HCT116 (cell line): ENCODE measurements around the gene RXRA. TPM values are rescaled to one million over a fixed set of nuclear protein-coding genes. Genes with fewer than 3 reads are reported as not detected.
A peak's percentile ranks its signal among the peaks of the same experiment; 100 is the strongest.

Source experiments
- ATAC-seq: fragments of 200-7000 bp; cut with Tn5 transposase; 2 replicates; pipeline ENCODE4 v1.9.1; 2020; ENCODE audit warnings: mild to moderate bottlenecking, moderate library complexity
- BruUV-seq: library from RNA; stranded (reverse); fragments of 400-500 nt; replicated peaks from 2 replicates; lab custom pipeline; 2021; lab: Mats Ljungman, UMichigan
- CTCF ChIA-PET: fragments of 300-600 bp; sonication (Branson Sonifier 250); formaldehyde crosslinking; loops from one replicate; lab custom pipeline; 2021; ENCODE audit warnings: antibody characterized with exemption; lab: Charles Lee
- POLR2A ChIA-PET: fragments of 300-600, 350-600 bp; sonication (Branson Sonifier 250); formaldehyde crosslinking; loops from one replicate; lab custom pipeline; 2021; ENCODE audit warnings: antibody characterized with exemption; lab: Charles Lee
- RAD21 ChIA-PET, 2 experiments: fragments of 300-600 bp; sonication (Branson Sonifier 250); formaldehyde crosslinking; loops; one replicate each; lab custom pipeline; 2023; ENCODE audit warnings: low total read pairs in 2 of 2; ENCODE audit not compliant: uncharacterized antibody in 2 of 2, unreplicated experiment in 2 of 2, low non-redundant PET in 1 of 2; lab: Charles Lee
- DNase-seq: peaks from one replicate; pipeline ENCODE4 v3.0.0-alpha.2; 2010; ENCODE audit warnings: low read depth, low spot score
- H2AFZ ChIP-seq: fragments of 200-600 bp; shearing (Covaris generic), sonication (generic); 2 replicates; pipeline ENCODE4 v1.6.1; 2017; ENCODE audit warnings: low read depth, mixed run types, mixed read lengths, antibody characterized with exemption, low read length; ENCODE audit not compliant: poor library complexity, severe bottlenecking
- H3K27ac ChIP-seq: 2 replicates; pipeline ENCODE4 v1.5.1; 2012; ENCODE audit warnings: low read depth, low read length
- H3K27me3 ChIP-seq: fragments of 200-600 bp; sonication (generic); 2 replicates; pipeline ENCODE4 v1.6.1; 2016; ENCODE audit warnings: mixed run types, low read length, mixed read lengths; ENCODE audit not compliant: insufficient read depth
- H3K36me3 ChIP-seq, 2 experiments: fragments of 200-500 bp in 1 of 2; fragments of 200-600 bp in 1 of 2; sonication (Bioruptor generic) in 1 of 2; sonication (generic) in 1 of 2; 2 replicates each; pipeline versions ENCODE4 v1.5.1 to v1.6.1; 2014 to 2016; ENCODE audit warnings: low read length in 2 of 2, inconsistent platforms in 1 of 2, mixed read lengths in 1 of 2, mixed run types in 1 of 2; ENCODE audit not compliant: insufficient read depth in 2 of 2, control insufficient read depth in 1 of 2
- H3K4me1 ChIP-seq, 2 experiments: fragments of 200-600 bp in 1 of 2; sonication (generic) in 1 of 2; 2 replicates each; pipeline versions ENCODE4 v1.5.1 to v1.6.1; 2012 to 2017; ENCODE audit warnings: low read length in 2 of 2, inconsistent platforms in 1 of 2, mild to moderate bottlenecking in 1 of 2, mixed read lengths in 1 of 2, mixed run types in 1 of 2, moderate library complexity in 1 of 2; ENCODE audit not compliant: insufficient read depth in 2 of 2, control insufficient read depth in 1 of 2
- H3K4me2 ChIP-seq: fragments of 200-600 bp; sonication (generic); 2 replicates; pipeline ENCODE4 v1.6.1; 2017; ENCODE audit warnings: mixed run types, low read length, mixed read lengths
- H3K4me3 ChIP-seq, 2 experiments: fragments of 200-600 bp in 1 of 2; sonication (generic) in 1 of 2; replicated peaks in 1 of 2; 2 replicates each; pipeline ENCODE4 v1.5.1; 2011 to 2016; ENCODE audit warnings: low read length in 2 of 2, control low read depth in 1 of 2, low read depth in 1 of 2, mild to moderate bottlenecking in 1 of 2, mixed read lengths in 1 of 2, mixed run types in 1 of 2
- H3K79me2 ChIP-seq: fragments of 200-600 bp; sonication (generic); 2 replicates; pipeline ENCODE4 v1.6.1; 2017; ENCODE audit warnings: mild to moderate bottlenecking, mixed run types, low read length, moderate library complexity, mixed read lengths; ENCODE audit not compliant: insufficient read depth
- H3K9ac ChIP-seq: fragments of 200-600 bp; sonication (generic); 2 replicates; pipeline ENCODE4 v1.6.1; 2016; ENCODE audit warnings: low read length, mixed read lengths
- H3K9me2 ChIP-seq: fragments of 200-600 bp; sonication (generic), shearing (Covaris generic); 2 replicates; pipeline ENCODE4 v1.6.1; 2017; ENCODE audit warnings: mixed run types, mild to moderate bottlenecking, moderate library complexity; ENCODE audit not compliant: insufficient read depth
- H3K9me3 ChIP-seq, 2 experiments: fragments of 200-500 bp in 1 of 2; fragments of 200-600 bp in 1 of 2; sonication (Bioruptor generic) in 1 of 2; sonication (generic) in 1 of 2; 2 replicates each; pipeline ENCODE4 v1.6.1; 2014 to 2017; ENCODE audit warnings: low read length in 2 of 2, mixed read lengths in 2 of 2, inconsistent platforms in 1 of 2, low read depth in 1 of 2, mild to moderate bottlenecking in 1 of 2, mixed run types in 1 of 2, moderate library complexity in 1 of 2; ENCODE audit not compliant: control insufficient read depth in 1 of 2, insufficient read depth in 1 of 2
- H4K20me1 ChIP-seq: fragments of 200-600 bp; sonication (generic), shearing (Covaris generic); 2 replicates; pipeline ENCODE4 v1.6.1; 2017; ENCODE audit warnings: mixed run types, mild to moderate bottlenecking, moderate library complexity; ENCODE audit not compliant: insufficient read depth
- CEBPB ChIP-seq: IDR thresholded peaks from 2 replicates; pipeline ENCODE4 v1.6.1; 2012; ENCODE audit warnings: low read depth
- EZH2 ChIP-seq: fragments of 200-600 bp; sonication (generic); IDR thresholded peaks from 2 replicates; pipeline ENCODE4 v1.6.1; 2017; ENCODE audit warnings: antibody characterized with exemption, mixed run types
- EZH2phosphoT487 ChIP-seq: fragments of 200-600 bp; IDR thresholded peaks from 2 replicates; pipeline ENCODE4 v1.6.1; 2018; ENCODE audit warnings: antibody characterized with exemption, borderline replicate concordance
- POLR2AphosphoS5 ChIP-seq: IDR thresholded peaks from 2 replicates; pipeline ENCODE4 v1.6.1; 2011; ENCODE audit warnings: mild to moderate bottlenecking, low read depth, low read length, moderate library complexity
- SIN3A ChIP-seq: IDR thresholded peaks from 2 replicates; pipeline ENCODE4 v1.6.1; 2012; ENCODE audit warnings: low read depth
- SRF ChIP-seq: IDR thresholded peaks from 2 replicates; pipeline ENCODE4 v1.6.1; 2012; ENCODE audit warnings: low read depth
- TCF7L2 ChIP-seq: IDR thresholded peaks from 2 replicates; pipeline ENCODE4 v1.7.0; 2011; ENCODE audit warnings: borderline replicate concordance, inconsistent platforms; ENCODE audit not compliant: insufficient read depth, insufficient read length; ENCODE audit errors: extremely low read depth
- ZBTB33 ChIP-seq: IDR thresholded peaks from 2 replicates; pipeline ENCODE4 v1.6.1; 2011; ENCODE audit warnings: mild to moderate bottlenecking, low read length, moderate library complexity; ENCODE audit not compliant: insufficient replicate concordance; ENCODE audit errors: extremely low read depth
- intact Hi-C: fragments of 100-400 bp; cut with micrococcal nuclease; formaldehyde crosslinking; loops from 2 replicates; pipeline ENCODE4 v1.10.0; 2022
- total RNA-seq: library from RNA; stranded (reverse); gene quantifications from one replicate; pipeline ENCODE4 v1.2.1, GENCODE V29; 2021; ENCODE audit not compliant: unreplicated experiment
- TF ChIP-seq, protein P1 (sequence below), 3 experiments: fragments of 200-600 bp in 1 of 3; sonication (generic) in 1 of 3; IDR thresholded peaks in 2 of 3; conservative IDR thresholded peaks in 1 of 3; 2 replicates each; pipeline ENCODE4 v1.5.1; 2012 to 2017; ENCODE audit warnings: low read depth in 2 of 3, low read length in 2 of 3, antibody characterized with exemption in 1 of 3, borderline replicate concordance in 1 of 3, control low read depth in 1 of 3, mild to moderate bottlenecking in 1 of 3, mixed read lengths in 1 of 3, mixed run types in 1 of 3, moderate library complexity in 1 of 3; ENCODE audit not compliant: insufficient read depth in 1 of 3

The RXRA gene
- total RNA-seq, 1 experiment from 2014 or later = 43.9 TPM

GRCh38 chr9:134380542-134381271 lies 54.5 kb downstream of the RXRA start:
- Histone ChIP-seq H3K4me2 (peak overlapping the region; percentile 96), H3K9ac (peak overlapping the region; percentile 70), H3K27ac (peak overlapping the region; percentile 96), H3K27me3 (no peaks in the 10 kb centered on the region), H4K20me1 (peaks cover 6% of the 10 kb centered on the region; the same call in 1 of the 2 replicates), H3K9me3 (no peaks in the 10 kb centered on the region), H3K4me3 (peak overlapping the region in 1 of 2 experiments; percentile 56; a peak in 2 of 4 replicates), H2AFZ (no peak overlapping the region), H3K9me2 (no peaks in the 10 kb centered on the region), H3K4me1 (peaks cover 67 to 95% of the 10 kb centered on the region in 2 experiments), H3K79me2 (peaks cover 81% of the 10 kb centered on the region; the same call in 1 of the 2 replicates), H3K36me3 (no peaks in the 10 kb centered on the region)
- BruUV-seq = no TSS peak
- ATAC-seq = 0 out of 2 replicates have a peak, but pooled peaks have one; percentile 1
- intact Hi-C loops = no loop called here
- CTCF ChIA-PET = interaction anchor here (2.1 kb wide), 1 partner anchor 63 kb away, joined by 7 read pairs; no protein-coding TSS in a partner anchor
- RAD21 ChIA-PET = interaction anchor here in 1 of 2 experiments (0.6 kb wide), 1 partner anchor 34 kb away, joined by 3 read pairs; no protein-coding TSS in a partner anchor
- POLR2A ChIA-PET = interaction anchor here (0.9 to 1.5 kb wide), 2 partner anchors 13 to 33 kb away, joined by 3 read pairs; no protein-coding TSS in a partner anchor
- no peak for TF ChIP-seq ZBTB33
- TF ChIP-seq SRF = no peak
- no peak for TF ChIP-seq CEBPB
- no peak for TF ChIP-seq POLR2AphosphoS5
- TF ChIP-seq EZH2phosphoT487 = no peak
- no peak for TF ChIP-seq SIN3A
- TF ChIP-seq, protein P1, sequence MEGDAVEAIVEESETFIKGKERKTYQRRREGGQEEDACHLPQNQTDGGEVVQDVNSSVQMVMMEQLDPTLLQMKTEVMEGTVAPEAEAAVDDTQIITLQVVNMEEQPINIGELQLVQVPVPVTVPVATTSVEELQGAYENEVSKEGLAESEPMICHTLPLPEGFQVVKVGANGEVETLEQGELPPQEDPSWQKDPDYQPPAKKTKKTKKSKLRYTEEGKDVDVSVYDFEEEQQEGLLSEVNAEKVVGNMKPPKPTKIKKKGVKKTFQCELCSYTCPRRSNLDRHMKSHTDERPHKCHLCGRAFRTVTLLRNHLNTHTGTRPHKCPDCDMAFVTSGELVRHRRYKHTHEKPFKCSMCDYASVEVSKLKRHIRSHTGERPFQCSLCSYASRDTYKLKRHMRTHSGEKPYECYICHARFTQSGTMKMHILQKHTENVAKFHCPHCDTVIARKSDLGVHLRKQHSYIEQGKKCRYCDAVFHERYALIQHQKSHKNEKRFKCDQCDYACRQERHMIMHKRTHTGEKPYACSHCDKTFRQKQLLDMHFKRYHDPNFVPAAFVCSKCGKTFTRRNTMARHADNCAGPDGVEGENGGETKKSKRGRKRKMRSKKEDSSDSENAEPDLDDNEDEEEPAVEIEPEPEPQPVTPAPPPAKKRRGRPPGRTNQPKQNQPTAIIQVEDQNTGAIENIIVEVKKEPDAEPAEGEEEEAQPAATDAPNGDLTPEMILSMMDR (IDR thresholded peaks at IDR 0.05 in 2 of 3, conservative IDR thresholded peaks at IDR 0.05 in 1 of 3; ENCODE audit: borderline replicate concordance in 1 of 3, insufficient read depth in 1 of 3, low read depth in 2 of 3, low read length in 2 of 3) = no peak
- TF ChIP-seq TCF7L2 = no peak
- no peak for TF ChIP-seq EZH2
- TF ChIP-seq, all 23 proteins: peak for 0
- DNase-seq = no peak
